B cell (primary cell): ENCODE data around the gene CTDP1.

Experiments
- CTCF ChIP-seq: fragments of 200-600 bp; IDR thresholded peaks from one replicate; pipeline ENCODE4 v1.8.0; 2022; ENCODE audit warnings: antibody characterized with exemption, mild to moderate bottlenecking
- EZH2 ChIP-seq: IDR thresholded peaks from 2 replicates; pipeline ENCODE4 v1.6.1; 2012; ENCODE audit warnings: borderline replicate concordance, low read depth, mild to moderate bottlenecking, moderate library complexity, low read length; ENCODE audit not compliant: insufficient read depth, poor library complexity, severe bottlenecking

GRCh38 chr18:79733986-79734770 is 54.6 kb downstream of the CTDP1 start:
- TF ChIP-seq CTCF = no peak
- TF ChIP-seq EZH2 = no peak
